GM12878 (cell line): ENCODE results near the gene SLC25A27. TPM values are rescaled to one million over a fixed set of nuclear protein-coding genes. Genes with fewer than 3 reads are reported as not detected.

Experiments
- ATAC-seq: fragments of 200-7000 bp; cut with Tn5 transposase; 3 replicates; pipeline ENCODE4 v1.9.1; 2020; ENCODE audit warnings: mild to moderate bottlenecking, moderate library complexity
- BruUV-seq: library from RNA; stranded (reverse); fragments of 400-500 nt; replicated peaks from 2 replicates; lab custom pipeline; 2021; lab: Mats Ljungman, UMichigan
- CTCF ChIA-PET: fragments of 300-600 bp; sonication (Branson Sonifier 250); formaldehyde crosslinking; extraction: SDS; loops from one replicate; lab custom pipeline; 2021; ENCODE audit warnings: inconsistent platforms; lab: Yijun Ruan, JAX
- POLR2A ChIA-PET: fragments of 350-600 bp; formaldehyde crosslinking; extraction: SDS; loops from one replicate; lab custom pipeline; 2021; ENCODE audit warnings: inconsistent platforms; lab: Charles Lee
- RAD21 ChIA-PET: fragments of 300-600 bp; sonication (Branson Sonifier 250); formaldehyde crosslinking; loops from one replicate; lab custom pipeline; 2023; ENCODE audit warnings: antibody characterized with exemption; ENCODE audit not compliant: unreplicated experiment; lab: Charles Lee
- SMC1A ChIA-PET: fragments of 300-600 bp; sonication (Branson Sonifier 250); formaldehyde crosslinking; loops from one replicate; lab custom pipeline; 2023; ENCODE audit not compliant: unreplicated experiment, uncharacterized antibody; lab: Charles Lee
- DNase-seq: peaks from one replicate; pipeline ENCODE4 v3.0.0-alpha.2; 2011; ENCODE audit warnings: low read depth, low spot score
- FAIRE-seq: peaks from 3 replicates; lab custom pipeline; 2011; peaks lifted over from hg19 to GRCh38; lab: Jason Lieb, UNC
- H2AFZ ChIP-seq: 2 replicates; pipeline ENCODE4 v1.6.0; 2011; ENCODE audit warnings: low read depth, low read length, control low read depth; ENCODE audit not compliant: control insufficient read depth
- H3K27ac ChIP-seq: 2 replicates; pipeline ENCODE4 v1.5.1; 2011; ENCODE audit warnings: control low read depth; ENCODE audit not compliant: control insufficient read depth, insufficient read depth
- H3K27me3 ChIP-seq, 2 experiments: replicated peaks in 1 of 2; 2 replicates each; pipeline versions ENCODE4 v1.6.0 to v1.6.1; 2011; ENCODE audit warnings: low read length in 1 of 2; ENCODE audit not compliant: control insufficient read depth in 2 of 2, insufficient read depth in 2 of 2
- H3K36me3 ChIP-seq, 2 experiments: 2 replicates each; pipeline ENCODE4 v1.5.1; 2011; ENCODE audit warnings: low read length in 1 of 2; ENCODE audit not compliant: control insufficient read depth in 2 of 2, insufficient read depth in 2 of 2
- H3K4me1 ChIP-seq: 2 replicates; pipeline ENCODE4 v1.6.1; 2011; ENCODE audit warnings: mild to moderate bottlenecking, low read length, moderate library complexity, mixed read lengths; ENCODE audit not compliant: control insufficient read depth, insufficient read depth
- H3K4me2 ChIP-seq: 2 replicates; pipeline ENCODE4 v1.6.0; 2011; ENCODE audit warnings: control low read depth; ENCODE audit not compliant: control insufficient read depth, insufficient read depth
- H3K4me3 ChIP-seq: fragments of 200-600 bp; sonication (generic); 2 replicates; pipeline ENCODE4 v1.5.1; 2016
- H3K79me2 ChIP-seq: 2 replicates; pipeline ENCODE4 v1.6.0; 2011; ENCODE audit warnings: low read length; ENCODE audit not compliant: control insufficient read depth, insufficient read depth
- H3K9ac ChIP-seq: 2 replicates; pipeline ENCODE4 v1.8.0; 2011; ENCODE audit warnings: low read length, control low read depth, mixed read lengths; ENCODE audit not compliant: control insufficient read depth, insufficient read depth
- H3K9me3 ChIP-seq: replicated peaks from 3 replicates; pipeline ENCODE4 v1.5.1; 2011; ENCODE audit warnings: mild to moderate bottlenecking, low read length; ENCODE audit not compliant: control insufficient read depth, insufficient read depth
- H4K20me1 ChIP-seq: 2 replicates; pipeline ENCODE4 v1.6.0; 2011; ENCODE audit not compliant: control insufficient read depth, insufficient read depth
- BCL11A ChIP-seq: IDR thresholded peaks from 2 replicates; pipeline ENCODE4 v1.6.1; 2011; ENCODE audit warnings: low read depth, low read length
- E4F1 ChIP-seq: fragments of 450-650 bp; IDR thresholded peaks from 2 replicates; pipeline ENCODE4 v1.6.1; 2018; ENCODE audit warnings: borderline replicate concordance, mild to moderate bottlenecking; ENCODE audit not compliant: partially characterized antibody
- HSF1 ChIP-seq: fragments of 150-350 bp; IDR thresholded peaks from 2 replicates; pipeline ENCODE4 v1.6.1; 2014; ENCODE audit warnings: mild to moderate bottlenecking, low read depth, low read length
- MAX ChIP-seq: IDR thresholded peaks from 2 replicates; pipeline ENCODE4 v1.6.1; 2012; ENCODE audit warnings: low read depth, low read length, improper control_type of control experiment
- MEF2A ChIP-seq: IDR thresholded peaks from 2 replicates; pipeline ENCODE4 v1.6.1; 2011; ENCODE audit warnings: low read depth, mild to moderate bottlenecking, low read length, moderate library complexity; ENCODE audit not compliant: insufficient read depth
- MYB ChIP-seq: fragments of 150-350 bp; IDR thresholded peaks from 2 replicates; pipeline ENCODE4 v1.6.1; 2014; ENCODE audit warnings: mild to moderate bottlenecking, low read depth, low read length, borderline replicate concordance
- PAX5 ChIP-seq: IDR thresholded peaks from 2 replicates; pipeline ENCODE4 v1.6.1; 2011; ENCODE audit warnings: low read depth, low read length, borderline replicate concordance
- PRDM15 ChIP-seq: fragments of 450-650 bp; formaldehyde crosslinking; IDR thresholded peaks from 2 replicates; pipeline ENCODE4 v1.4.0; 2020; ENCODE audit warnings: mild to moderate bottlenecking, moderate library complexity
- RAD21 ChIP-seq: IDR thresholded peaks from 2 replicates; pipeline ENCODE4 v1.6.1; 2011; ENCODE audit warnings: mild to moderate bottlenecking, low read depth, low read length, moderate library complexity; ENCODE audit not compliant: insufficient read depth
- REST ChIP-seq: IDR thresholded peaks from 2 replicates; pipeline ENCODE4 v1.6.1; 2012; ENCODE audit warnings: mild to moderate bottlenecking, low read depth, low read length
- ZNF217 ChIP-seq: fragments of 450-650 bp; IDR thresholded peaks from 2 replicates; pipeline ENCODE4 v1.6.1; 2017; ENCODE audit warnings: antibody characterized with exemption, mild to moderate bottlenecking
- WGBS: methylation state at CpG from one replicate; pipeline ENCODE4 v1.1.6; 2016; ENCODE audit warnings: low lambda C conversion rate; ENCODE audit not compliant: insufficient replicate concordance, insufficient coverage; ENCODE audit errors: missing lambda C conversion rate; 5-methylcytosine and 5-hydroxymethylcytosine counted together
- in situ Hi-C: fragments of 300-500 bp; cut with MboI; formaldehyde crosslinking; loops from 9 replicates; pipeline ENCODE4 v1.14.3; 2018; ENCODE audit warnings: mixed read lengths
- intact Hi-C: fragments of 100-400 bp; cut with micrococcal nuclease; formaldehyde crosslinking; loops from one replicate; pipeline ENCODE4 v1.14.2; 2022; ENCODE audit not compliant: unreplicated experiment
- polyA plus RNA-seq, 11 experiments: library from polyadenylated mRNA; depleted of rRNA in 4 of 11; unstranded in 6 of 11; stranded (reverse) in 5 of 11; fragments of >200 nt; fragmentation: Nextera tagmentation in 4 of 11; fragmentation: Illumina TruSeq in 1 of 11; extraction: Ambion mirVana in 4 of 11; extraction: Trizol in 1 of 11; gene quantifications; 1 replicate in 1 of 11; 2 replicates in 10 of 11; pipeline versions ENCODE4 v1.2.1 to v1.2.3, GENCODE V29; 2011 to 2016; ENCODE audit warnings: inconsistent platforms in 2 of 11, missing spikeins in 2 of 11, low read depth in 1 of 11
- total RNA-seq, 4 experiments: library from RNA; depleted of rRNA in 3 of 4; stranded (reverse); fragments of >200 nt in 3 of 4; fragmentation: Illumina TruSeq in 1 of 4; extraction: Trizol in 1 of 4; gene quantifications; 2 replicates each; pipeline versions ENCODE4 v1.2.1 to v1.2.3, GENCODE V29; 2013 to 2021

The SLC25A27 gene
- total and polyA plus RNA-seq, 10 of the 15 experiments (the other 5 are each of a cell fraction or from before 2014, with no cell fraction given) = not detected

- Histone ChIP-seq H3K4me2 (no peak overlapping the region), H2AFZ (no peak overlapping the region)
- RAD21 ChIA-PET = interaction anchor here (1.0 to 1.1 kb wide), 2 partner anchors 208 to 537 kb away, joined by 3 to 4 read pairs; no protein-coding TSS in a partner anchor
- TF ChIP-seq MYB (no peak), REST (no peak), RAD21 (no peak), PRDM15 (CRISPR knock-in tag) (no peak), MAX (no peak), E4F1 (no peak), HSF1 (no peak), MEF2A (no peak), ZNF217 (no peak), BCL11A (no peak), PAX5 (no peak)
Measured at GRCh38 chr6:46626976-46627375, 25.8 kb upstream of the SLC25A27 start.

More at GRCh38 chr6:46626976-46627375, 25.8 kb upstream of the SLC25A27 start:
- FAIRE-seq (no peak), ATAC-seq (peak; percentile 49), DNase-seq (no peak)
- intact Hi-C loops = loop anchor here (1.0 to 5.0 kb wide), 4 partner anchors 208 to 695 kb away; no protein-coding TSS in a partner anchor
- Histone ChIP-seq H3K9me3 (no peaks in the 10 kb centered on the region), H3K27me3 (peaks cover 0 to 2% of the 10 kb centered on the region in 2 experiments; a peak in 1 of 4 replicates), H3K9ac (no peak overlapping the region), H4K20me1 (no peaks in the 10 kb centered on the region), H3K27ac (no peak overlapping the region), H3K79me2 (no peaks in the 10 kb centered on the region), H3K4me1 (no peaks in the 10 kb centered on the region), H3K36me3 (no peaks in the 10 kb centered on the region), H3K4me3 (no peak overlapping the region)
- ChIA-PET CTCF (interaction anchor here (0.6 to 2.2 kb wide), 8 partner anchors 133 to 536 kb away, joined by 3 to 9 read pairs (median 4); no protein-coding TSS in a partner anchor), SMC1A (interaction anchor here (0.9 kb wide), 2 partner anchors 409 to 537 kb away, joined by 3 to 5 read pairs; no protein-coding TSS in a partner anchor), POLR2A (no interaction called here)
- WGBS = 15% methylated on average over 4 of the region's 4 CpGs
- BruUV-seq = no TSS peak
- in situ Hi-C loops = loop anchor here (25.0 kb wide), 1 partner anchor 540 kb away; no protein-coding TSS in a partner anchor
